Adrenal gland (tissue), 12 donors: Measurements from ENCODE around the gene CAMK1G. TPM values are rescaled to one million over a fixed set of nuclear protein-coding genes. Genes with fewer than 3 reads are reported as not detected.

Experiments used
- DNase-seq, 7 donors: peaks; one replicate each; pipeline ENCODE4 v3.0.0-alpha.2; 2019 to 2020
- H3K27ac ChIP-seq, 5 donors: fragments of 200-600 bp; sonication (generic) in 4 of 5; 1 replicate in 3 of 5; 2 replicates in 2 of 5; pipeline versions ENCODE4 v1.5.1 to v1.8.0; 2016 to 2020; ENCODE audit warnings: mild to moderate bottlenecking in 1 of 5
- H3K27me3 ChIP-seq: fragments of 200-600 bp; 2 replicates; pipeline ENCODE4 v1.8.0; 2021
- H3K36me3 ChIP-seq, 2 donors: fragments of 200-600 bp; replicated peaks in 1 of 2; 1 replicate in 1 of 2; 2 replicates in 1 of 2; pipeline versions ENCODE4 v1.5.1 to v1.8.0; 2018 to 2022
- H3K4me1 ChIP-seq, 2 donors: fragments of 200-600 bp; replicated peaks in 1 of 2; 1 replicate in 1 of 2; 2 replicates in 1 of 2; pipeline versions ENCODE4 v1.5.1 to v1.8.0; 2018 to 2021
- H3K4me3 ChIP-seq, 4 donors: fragments of 200-600 bp; sonication (generic) in 3 of 4; one replicate each; pipeline ENCODE4 v1.5.1; 2016 to 2018
- H3K9me3 ChIP-seq, 3 donors: fragments of 200-600 bp; sonication (generic) in 1 of 3; replicated peaks in 1 of 3; 1 replicate in 2 of 3; 2 replicates in 1 of 3; pipeline versions ENCODE4 v1.5.1 to v1.8.0; 2016 to 2021
- POLR2A ChIP-seq, 2 donors: fragments of 450-650 bp; IDR thresholded peaks; one replicate each; pipeline ENCODE4 v1.6.1; 2017; ENCODE audit warnings: antibody characterized with exemption in 2 of 2, mild to moderate bottlenecking in 2 of 2, moderate library complexity in 1 of 2
- WGBS, 4 donors: extraction: QIAGEN DNeasy Blood & Tissue Kit in 2 of 4; methylation state at CpG; one replicate each; pipeline versions ENCODE4 v1.1.5 to v1.1.7; 2013 to 2017; 5-methylcytosine and 5-hydroxymethylcytosine counted together
- intact Hi-C, 2 donors: fragments of 100-400 bp; cut with DNase I; formaldehyde crosslinking; loops; one replicate each; pipeline versions ENCODE4 v1.14.1 to v1.15.0; 2022 to 2023
- microRNA-seq, 3 donors: library from miRNA; unstranded; fragments of <30 nt; microRNA quantifications; one replicate each; pipeline ENCODE4, GENCODE V29; 2017 to 2020
- polyA plus RNA-seq, 3 donors: library from polyadenylated mRNA; stranded (reverse); fragments of 200-250 nt in 2 of 3; fragments of 350-450 nt in 1 of 3; fragmentation: Illumina TruSeq in 1 of 3; extraction: RNeasy Lipid Tissue Mini Kit (QIAGEN cat#74804) in 1 of 3; gene quantifications; one replicate each; pipeline ENCODE4 v1.2.3, GENCODE V29; 2013 to 2014
- total RNA-seq, 9 donors: library from RNA; depleted of rRNA in 4 of 9; stranded (reverse); fragments of >200 nt in 4 of 9; fragments of 120-200 nt in 1 of 9; fragmentation: NEBNext Ultra II Directional in 1 of 9; extraction: Animal tissue kit (Norgen Biotek cat#: 25700) in 1 of 9; gene quantifications; one replicate each; pipeline versions ENCODE4 v1.1.0 to v1.2.4, GENCODE V29; 2013 to 2023
- TF ChIP-seq, protein P1 (sequence below), 6 experiments: fragments of 450-650 bp in 4 of 6; fragments of 200-600 bp in 2 of 6; sonication (generic) in 1 of 6; IDR thresholded peaks; 1 replicate in 5 of 6; 2 replicates in 1 of 6; pipeline versions ENCODE4 v1.5.1 to v1.8.0; 2016 to 2021; ENCODE audit warnings: antibody characterized with exemption in 6 of 6, mild to moderate bottlenecking in 2 of 6, moderate library complexity in 1 of 6
- donor health status: healthy with polysubstance abuse.
- donor health status: Bipolar disorder and iron deficiency.
- donor health status: DM: yes; HTN: yes; CAD: no.
- donor health status: DM: no; HTN: no; CAD: no.
- donor health status: DM: no; HTN: no; CAD: no.
- donor health status: DM: yes; HTN: yes; CAD: no.

The CAMK1G gene
- total and polyA plus RNA-seq, 12 donors: 0.57 to 8.4 (median 2.3) TPM

DNA sequence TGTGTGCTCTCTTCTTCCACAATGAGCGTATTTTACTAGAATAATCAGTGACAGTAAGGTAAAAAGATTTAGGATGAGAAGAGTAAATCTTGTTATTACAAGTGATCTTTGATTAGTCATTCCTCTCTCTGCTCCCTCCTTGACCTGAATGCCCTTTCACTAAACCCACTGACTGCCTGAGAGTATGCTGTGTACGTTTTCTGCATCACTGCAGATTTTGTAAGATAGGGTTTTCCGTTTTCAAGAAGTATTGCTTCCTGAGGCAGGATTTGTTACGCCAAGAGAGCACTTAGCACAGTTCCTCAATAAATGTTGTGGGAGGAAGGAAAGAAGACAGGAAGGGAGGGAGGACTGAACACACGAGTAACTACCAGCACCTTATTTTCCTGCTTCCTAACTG is 76.4 kb downstream of the CAMK1G start:
- peaks cover 10 to 24% of the 10 kb centered on the region in 2 donors for H3K4me1 ChIP-seq
- H3K4me3 ChIP-seq: no peak overlapping the region
- peak in 3 of 7 donors; percentile 20 to 39 (median 31) for DNase-seq
- no peaks in the 10 kb centered on the region for H3K36me3 ChIP-seq
- H3K9me3 ChIP-seq: no peaks in the 10 kb centered on the region
- TF ChIP-seq, protein P1, sequence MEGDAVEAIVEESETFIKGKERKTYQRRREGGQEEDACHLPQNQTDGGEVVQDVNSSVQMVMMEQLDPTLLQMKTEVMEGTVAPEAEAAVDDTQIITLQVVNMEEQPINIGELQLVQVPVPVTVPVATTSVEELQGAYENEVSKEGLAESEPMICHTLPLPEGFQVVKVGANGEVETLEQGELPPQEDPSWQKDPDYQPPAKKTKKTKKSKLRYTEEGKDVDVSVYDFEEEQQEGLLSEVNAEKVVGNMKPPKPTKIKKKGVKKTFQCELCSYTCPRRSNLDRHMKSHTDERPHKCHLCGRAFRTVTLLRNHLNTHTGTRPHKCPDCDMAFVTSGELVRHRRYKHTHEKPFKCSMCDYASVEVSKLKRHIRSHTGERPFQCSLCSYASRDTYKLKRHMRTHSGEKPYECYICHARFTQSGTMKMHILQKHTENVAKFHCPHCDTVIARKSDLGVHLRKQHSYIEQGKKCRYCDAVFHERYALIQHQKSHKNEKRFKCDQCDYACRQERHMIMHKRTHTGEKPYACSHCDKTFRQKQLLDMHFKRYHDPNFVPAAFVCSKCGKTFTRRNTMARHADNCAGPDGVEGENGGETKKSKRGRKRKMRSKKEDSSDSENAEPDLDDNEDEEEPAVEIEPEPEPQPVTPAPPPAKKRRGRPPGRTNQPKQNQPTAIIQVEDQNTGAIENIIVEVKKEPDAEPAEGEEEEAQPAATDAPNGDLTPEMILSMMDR (IDR thresholded peaks at IDR 0.05): no peak
- TF ChIP-seq POLR2A (IDR thresholded peaks at IDR 0.05): no peak
- no peaks in the 10 kb centered on the region for H3K27me3 ChIP-seq
- 11 to 24% (median 15%) methylated on average over 5 of the region's 5 CpGs for WGBS, 4 donors
- intact Hi-C loops: no loop called here
- H3K27ac ChIP-seq: peak overlapping the region in 3 of 5 donors; percentile 1 to 36 (median 18)

DNA sequence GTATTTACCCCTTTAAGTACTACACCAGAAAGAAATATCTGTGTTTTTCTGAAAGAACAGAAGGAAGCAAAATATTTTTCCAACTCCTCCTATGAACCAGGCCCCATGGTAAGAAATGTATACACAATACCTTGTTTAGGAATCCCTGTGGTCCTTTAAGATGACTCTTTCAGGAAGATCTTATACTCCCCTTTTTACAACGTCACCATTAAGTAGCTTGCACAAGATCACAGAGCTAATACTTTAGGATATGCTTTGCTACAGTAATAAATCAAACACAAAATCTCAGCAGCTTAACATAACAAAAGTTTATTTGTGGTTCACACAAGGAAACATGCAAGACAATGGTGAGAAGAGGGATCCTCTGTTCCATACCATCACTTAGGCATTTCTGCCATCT is 77.6 kb downstream of the CAMK1G start:
- H3K4me1 ChIP-seq: peaks cover 10 to 24% of the 10 kb centered on the region in 2 donors
- no peaks in the 10 kb centered on the region for H3K36me3 ChIP-seq
- WGBS, 4 donors: 33 to 44% (median 39%) methylated on average over 1 of the region's 1 CpG
- H3K9me3 ChIP-seq: no peaks in the 10 kb centered on the region
- H3K27ac ChIP-seq: no peak overlapping the region
- H3K4me3 ChIP-seq: no peak overlapping the region
- no peaks in the 10 kb centered on the region for H3K27me3 ChIP-seq
- intact Hi-C loops: no loop called here
- TF ChIP-seq, protein P1 (IDR thresholded peaks at IDR 0.05): no peak
- TF ChIP-seq POLR2A (IDR thresholded peaks at IDR 0.05): no peak
- DNase-seq: no peak

GRCh38 chr1:209662879-209663327 is 79.4 kb downstream of the CAMK1G start:
- H3K9me3 ChIP-seq: no peaks in the 10 kb centered on the region
- TF ChIP-seq, protein P1 (IDR thresholded peaks at IDR 0.05): no peak
- TF ChIP-seq POLR2A (IDR thresholded peaks at IDR 0.05): no peak
- peak in 2 of 7 donors; percentile 3 to 22 for DNase-seq
- WGBS, 4 donors: 69 to 82% (median 80%) methylated on average over 3 of the region's 3 CpGs
- intact Hi-C loops: no loop called here
- H3K36me3 ChIP-seq: no peaks in the 10 kb centered on the region
- H3K27me3 ChIP-seq: no peaks in the 10 kb centered on the region
- H3K4me1 ChIP-seq: peaks cover 10 to 28% of the 10 kb centered on the region in 2 donors
- H3K27ac ChIP-seq: peak overlapping the region in 2 of 5 donors; percentile 10 to 26
- no peak overlapping the region for H3K4me3 ChIP-seq

Small RNA genes within 50 kb of the gene (microRNA-seq; reads per million reads assigned to microRNA genes)
- 0 reads per million in 3 donors for gene MIR4260

Other genes with a start within 250 kb of the CAMK1G start
- gene LAMB3, start 68.7 kb downstream of the CAMK1G start, total RNA-seq: 100 to 1,000 TPM in 1 of 9 donors, 10 to 100 TPM in 8; 11.8 to 117 (median 41.3) TPM
- 10 to 100 TPM in 1 of 3 donors, 1 to 10 TPM in 2; 8.2 to 16.1 (median 8.6) TPM for gene LAMB3, start 68.7 kb downstream of the CAMK1G start, polyA plus RNA-seq
- gene G0S2, start 91.7 kb downstream of the CAMK1G start, total RNA-seq: 100 to 1,000 TPM in 8 of 9 donors, 10 to 100 TPM in 1; 65.3 to 901 (median 209) TPM
- 100 to 1,000 TPM in 2 of 3 donors, 10 to 100 TPM in 1; 48.5 to 504 (median 265) TPM for gene G0S2, start 91.7 kb downstream of the CAMK1G start, polyA plus RNA-seq
- 10 to 100 TPM in 5 of 9 donors, 1 to 10 TPM in 3, under 1 TPM in 1; 0.17 to 29.6 (median 11.7) TPM for gene HSD11B1, start 121.1 kb downstream of the CAMK1G start, total RNA-seq
- 1 to 10 TPM; 4.1 to 8.2 (median 4.7) TPM for gene HSD11B1, start 121.1 kb downstream of the CAMK1G start, polyA plus RNA-seq
- gene TRAF3IP3, start 172.3 kb downstream of the CAMK1G start, total RNA-seq: 1 to 10 TPM in 8 of 9 donors, under 1 TPM in 1; 0.88 to 9.8 (median 2.0) TPM
- 1 to 10 TPM; 1.0 to 3.8 (median 2.2) TPM for gene TRAF3IP3, start 172.3 kb downstream of the CAMK1G start, polyA plus RNA-seq
- 1 to 10 TPM; 1.1 to 5.4 (median 2.3) TPM for gene C1orf74, start 200.8 kb downstream of the CAMK1G start, total RNA-seq
- 1 to 10 TPM in 2 of 3 donors, under 1 TPM in 1; 0.98 to 4.0 (median 1.0) TPM for gene C1orf74, start 200.8 kb downstream of the CAMK1G start, polyA plus RNA-seq
- gene IRF6, start 222.4 kb downstream of the CAMK1G start, total RNA-seq: 10 to 100 TPM in 8 of 9 donors, 1 to 10 TPM in 1; 8.1 to 60.2 (median 35.9) TPM
- gene IRF6, start 222.4 kb downstream of the CAMK1G start, polyA plus RNA-seq: 1 to 10 TPM; 5.4 to 9.8 (median 8.5) TPM
- 10 to 100 TPM in 2 of 9 donors, 1 to 10 TPM in 7; 5.3 to 11.6 (median 8.1) TPM for gene UTP25, start 244.3 kb downstream of the CAMK1G start, total RNA-seq
- gene UTP25, start 244.3 kb downstream of the CAMK1G start, polyA plus RNA-seq: 1 to 10 TPM; 2.2 to 8.8 (median 2.4) TPM